H1 (cell line): ENCODE data around the gene BBS12. TPM values are rescaled to one million over a fixed set of nuclear protein-coding genes. Genes with fewer than 3 reads are reported as not detected.
A peak's percentile ranks its signal among the peaks of the same experiment; 100 is the strongest.

ENCODE experiments used
- CTCF ChIA-PET: fragments of 300-600 bp; sonication (Branson Sonifier 250); formaldehyde crosslinking; loops from one replicate; lab custom pipeline; 2021; ENCODE audit not compliant: partially characterized antibody; lab: Charles Lee
- POLR2A ChIA-PET: fragments of 300-600 bp; sonication (Branson Sonifier 250); formaldehyde crosslinking; loops from one replicate; lab custom pipeline; 2021; ENCODE audit warnings: inconsistent platforms; ENCODE audit not compliant: partially characterized antibody; lab: Charles Lee
- DNase-seq, 2 experiments: peaks; one replicate each; pipeline versions ENCODE4 v3.0.0 to v3.0.0-alpha.2; 2010 to 2022; ENCODE audit warnings: low spot score in 2 of 2, low read depth in 1 of 2, mixed read lengths in 1 of 2
- FAIRE-seq: peaks from 2 replicates; lab custom pipeline; 2011; peaks lifted over from hg19 to GRCh38; lab: Jason Lieb, UNC
- H2AFZ ChIP-seq: 2 replicates; pipeline ENCODE4 v1.8.1; 2012; ENCODE audit warnings: low read length, inconsistent platforms
- H2AK5ac ChIP-seq: 2 replicates; pipeline ENCODE4 v1.6.1; 2013; ENCODE audit warnings: low read depth, low read length
- H2BK120ac ChIP-seq: replicated peaks from 2 replicates; pipeline ENCODE3; 2013; ENCODE audit warnings: low read depth, low read length, inconsistent platforms
- H2BK12ac ChIP-seq: 2 replicates; pipeline ENCODE4 v1.6.1; 2013; ENCODE audit warnings: low read depth, low read length
- H2BK15ac ChIP-seq: 2 replicates; pipeline ENCODE4 v1.6.1; 2013; ENCODE audit warnings: low read length
- H2BK20ac ChIP-seq: 2 replicates; pipeline ENCODE4 v1.6.1; 2013; ENCODE audit warnings: low read length
- H2BK5ac ChIP-seq: 2 replicates; pipeline ENCODE4 v1.6.1; 2013; ENCODE audit warnings: low read depth, low read length
- H3K14ac ChIP-seq: 2 replicates; pipeline ENCODE4 v1.6.1; 2013; ENCODE audit warnings: inconsistent platforms; ENCODE audit not compliant: insufficient read length
- H3K18ac ChIP-seq: 2 replicates; pipeline ENCODE4 v1.6.1; 2013; ENCODE audit warnings: low read length; ENCODE audit errors: extremely low read depth
- H3K23ac ChIP-seq: 2 replicates; pipeline ENCODE4 v1.6.1; 2013; ENCODE audit warnings: inconsistent platforms; ENCODE audit not compliant: insufficient read length
- H3K23me2 ChIP-seq: 2 replicates; pipeline ENCODE4 v1.6.1; 2013; ENCODE audit warnings: low read depth, low read length
- H3K27ac ChIP-seq: 2 replicates; pipeline ENCODE4 v1.6.1; 2011; ENCODE audit warnings: low read depth, low read length, inconsistent platforms
- H3K27me3 ChIP-seq, 4 experiments: replicated peaks in 1 of 4; 1 replicate in 1 of 4; 2 replicates in 3 of 4; pipeline versions ENCODE4 v1.6.1 to v1.8.1; 2011 to 2013; ENCODE audit warnings: low read length in 3 of 4, mild to moderate bottlenecking in 3 of 4, inconsistent platforms in 2 of 4, mixed read lengths in 2 of 4, moderate library complexity in 1 of 4; ENCODE audit not compliant: control insufficient read depth in 3 of 4, insufficient read depth in 3 of 4; ENCODE audit errors: extremely low read depth in 1 of 4
- H3K36me3 ChIP-seq, 4 experiments: 2 replicates each; pipeline versions ENCODE4 v1.6.1 to v1.8.1; 2011 to 2013; ENCODE audit warnings: mild to moderate bottlenecking in 4 of 4, low read length in 3 of 4, moderate library complexity in 2 of 4, control low read depth in 1 of 4, inconsistent platforms in 1 of 4; ENCODE audit not compliant: insufficient read depth in 4 of 4, control insufficient read depth in 2 of 4
- H3K4ac ChIP-seq: replicated peaks from 2 replicates; pipeline ENCODE3; 2013; ENCODE audit warnings: low read length, low read depth, mixed read lengths, inconsistent platforms; ENCODE audit not compliant: insufficient read length
- H3K4me1 ChIP-seq, 4 experiments: replicated peaks in 1 of 4; 1 replicate in 1 of 4; 2 replicates in 3 of 4; pipeline versions ENCODE4 v1.6.1 to v1.8.1; 2011 to 2013; ENCODE audit warnings: low read length in 3 of 4, inconsistent platforms in 2 of 4, mixed read lengths in 1 of 4; ENCODE audit not compliant: insufficient read depth in 4 of 4, control insufficient read depth in 3 of 4
- H3K4me2 ChIP-seq, 2 experiments: 2 replicates each; pipeline versions ENCODE4 v1.6.1 to v1.8.1; 2011 to 2013; ENCODE audit warnings: low read depth in 2 of 2, low read length in 2 of 2, control low read depth in 1 of 2, inconsistent platforms in 1 of 2, mild to moderate bottlenecking in 1 of 2; ENCODE audit not compliant: insufficient read depth in 1 of 2
- H3K4me3 ChIP-seq, 4 experiments: fragments of 200-600, 300-600 bp in 1 of 4; sonication (generic), shearing (Covaris generic), sonication (Bioruptor Twin) in 1 of 4; 2 replicates each; pipeline versions ENCODE4 v1.5.1 to v1.8.1; 2011 to 2016; ENCODE audit warnings: low read length in 4 of 4, low read depth in 3 of 4, control low read depth in 2 of 4, inconsistent platforms in 2 of 4, mild to moderate bottlenecking in 2 of 4, mixed read lengths in 1 of 4, moderate library complexity in 1 of 4; ENCODE audit not compliant: insufficient read depth in 2 of 4; ENCODE audit errors: extremely low read depth in 1 of 4
- H3K56ac ChIP-seq: replicated peaks from 2 replicates; pipeline ENCODE3; 2013; ENCODE audit warnings: low read depth, mild to moderate bottlenecking, mixed read lengths, low read length, inconsistent platforms; ENCODE audit not compliant: insufficient read length
- H3K79me1 ChIP-seq: 2 replicates; pipeline ENCODE4 v1.6.1; 2013; ENCODE audit warnings: low read depth, low read length, control low read depth
- H3K79me2 ChIP-seq, 2 experiments: 2 replicates each; pipeline versions ENCODE4 v1.6.1 to v1.8.1; 2012 to 2013; ENCODE audit warnings: low read length in 2 of 2, mild to moderate bottlenecking in 2 of 2, inconsistent platforms in 1 of 2; ENCODE audit not compliant: insufficient read depth in 2 of 2, control insufficient read depth in 1 of 2
- H3K9ac ChIP-seq, 4 experiments: replicated peaks in 1 of 4; 1 replicate in 1 of 4; 2 replicates in 3 of 4; pipeline versions ENCODE4 v1.6.1 to v1.8.1; 2011 to 2013; ENCODE audit warnings: low read depth in 3 of 4, low read length in 3 of 4, control low read depth in 2 of 4, mild to moderate bottlenecking in 2 of 4, moderate library complexity in 2 of 4, inconsistent platforms in 1 of 4; ENCODE audit errors: extremely low read depth in 1 of 4
- H3K9me3 ChIP-seq, 2 experiments: 2 replicates each; pipeline versions ENCODE4 v1.6.1 to v1.8.1; 2012 to 2013; ENCODE audit warnings: mild to moderate bottlenecking in 2 of 2, moderate library complexity in 2 of 2, control low read depth in 1 of 2, inconsistent platforms in 1 of 2, low read depth in 1 of 2, low read length in 1 of 2, mixed read lengths in 1 of 2; ENCODE audit not compliant: insufficient read depth in 2 of 2
- H4K20me1 ChIP-seq, 2 experiments: replicated peaks in 1 of 2; 2 replicates each; pipeline versions ENCODE3 to v1.8.1; 2011 to 2013; ENCODE audit warnings: inconsistent platforms in 2 of 2, low read length in 2 of 2, mild to moderate bottlenecking in 1 of 2; ENCODE audit not compliant: insufficient read depth in 2 of 2, control insufficient read depth in 1 of 2
- H4K5ac ChIP-seq: 2 replicates; pipeline ENCODE4 v1.6.1; 2013; ENCODE audit warnings: low read length, low read depth, mixed read lengths, inconsistent platforms; ENCODE audit not compliant: insufficient read length
- H4K8ac ChIP-seq: 2 replicates; pipeline ENCODE4 v1.8.0; 2013; ENCODE audit warnings: mild to moderate bottlenecking, moderate library complexity, low read length, inconsistent platforms; ENCODE audit not compliant: insufficient read depth; ENCODE audit errors: extremely low read depth
- H4K91ac ChIP-seq: replicated peaks from 2 replicates; pipeline ENCODE3; 2013; ENCODE audit warnings: low read length, mixed read lengths, inconsistent platforms; ENCODE audit not compliant: insufficient read length
- BACH1 ChIP-seq: IDR thresholded peaks from 2 replicates; pipeline ENCODE4 v1.6.1; 2012; ENCODE audit warnings: low read length, improper control_type of control experiment
- CBX5 ChIP-seq: fragments of 300-800, 300-1000 bp; sonication (generic); IDR thresholded peaks from 2 replicates; pipeline ENCODE4 v1.7.1; 2016; ENCODE audit warnings: antibody characterized with exemption, low read length, low read depth
- HDAC2 ChIP-seq, 2 experiments: fragments of 300-600 bp in 1 of 2; sonication (generic) in 1 of 2; IDR thresholded peaks; 2 replicates each; pipeline ENCODE4 v1.6.1; 2011 to 2012; ENCODE audit warnings: low read depth in 2 of 2, low read length in 2 of 2, mild to moderate bottlenecking in 2 of 2, moderate library complexity in 2 of 2, borderline replicate concordance in 1 of 2, inconsistent platforms in 1 of 2
- KDM4A ChIP-seq: IDR thresholded peaks from one replicate; pipeline ENCODE4 v1.7.1; 2012; ENCODE audit warnings: low read depth, mild to moderate bottlenecking, moderate library complexity, low read length, inconsistent platforms; ENCODE audit not compliant: severe bottlenecking
- NRF1 ChIP-seq: IDR thresholded peaks from 2 replicates; pipeline ENCODE4 v1.6.1; 2011; ENCODE audit warnings: mild to moderate bottlenecking, low read depth, low read length, improper control_type of control experiment
- POLR2AphosphoS5 ChIP-seq: IDR thresholded peaks from 2 replicates; pipeline ENCODE4 v1.6.1; 2011; ENCODE audit warnings: low read depth, low read length
- SP2 ChIP-seq: IDR thresholded peaks from 2 replicates; pipeline ENCODE4 v1.6.1; 2012; ENCODE audit warnings: mild to moderate bottlenecking, low read length, inconsistent platforms
- TAF7 ChIP-seq: optimal IDR thresholded peaks from 2 replicates; pipeline ENCODE3; 2011; ENCODE audit warnings: low read depth, mild to moderate bottlenecking, inconsistent platforms, low read length, moderate library complexity, borderline replicate concordance
- TCF12 ChIP-seq: IDR thresholded peaks from 2 replicates; pipeline ENCODE4 v1.6.1; 2011; ENCODE audit warnings: low read depth, mild to moderate bottlenecking, low read length
- TEAD4 ChIP-seq: IDR thresholded peaks from 2 replicates; pipeline ENCODE4 v1.6.1; 2012; ENCODE audit warnings: low read depth, low read length, inconsistent platforms, mixed read lengths
- WGBS, 2 experiments: shearing (Covaris generic) in 1 of 2; methylation state at CpG; one replicate each; pipeline versions ENCODE4 v1.1.6 to v1.1.7; 2013 to 2015; ENCODE audit warnings: low lambda C conversion rate in 2 of 2, mixed read lengths in 2 of 2, inconsistent platforms in 1 of 2, low coverage in 1 of 2, missing lambda C conversion rate in 1 of 2; ENCODE audit not compliant: insufficient replicate concordance in 2 of 2, insufficient coverage in 1 of 2, insufficient read length in 1 of 2; ENCODE audit errors: extremely low coverage in 1 of 2, missing lambda C conversion rate in 1 of 2; 5-methylcytosine and 5-hydroxymethylcytosine counted together
- polyA plus RNA-seq, 7 experiments: library from polyadenylated mRNA; depleted of rRNA in 3 of 7; stranded (reverse) in 5 of 7; unstranded in 2 of 7; fragments of >200 nt in 5 of 7; fragments of 200-250 nt in 2 of 7; gene quantifications; 1 replicate in 5 of 7; 2 replicates in 1 of 7; 4 replicates in 1 of 7; pipeline versions ENCODE4 v1.2.1 to v1.2.3, GENCODE V29; 2011 to 2013; ENCODE audit warnings: missing spikeins in 2 of 7, mixed read lengths in 2 of 7
- total RNA-seq: library from RNA; stranded (reverse); fragmentation: NEBNext Ultra II Directional; extraction: Animal tissue kit (Norgen Biotek cat#: 25700); gene quantifications from 2 replicates; pipeline ENCODE4 v1.2.1, GENCODE V29; 2021
- TF ChIP-seq, protein P1 (sequence below): IDR thresholded peaks from 2 replicates; pipeline ENCODE4 v1.6.1; 2011; ENCODE audit warnings: low read length, improper control_type of control experiment
- TF ChIP-seq, protein P2 (sequence below): IDR thresholded peaks from 2 replicates; pipeline ENCODE4 v1.6.1; 2012; ENCODE audit warnings: inconsistent platforms

The BBS12 gene
- total and polyA plus RNA-seq, 2 of the 8 experiments (the other 6 are each of a cell fraction or from before 2014, with no cell fraction given), result 0.88 to 2.6 TPM

DNA sequence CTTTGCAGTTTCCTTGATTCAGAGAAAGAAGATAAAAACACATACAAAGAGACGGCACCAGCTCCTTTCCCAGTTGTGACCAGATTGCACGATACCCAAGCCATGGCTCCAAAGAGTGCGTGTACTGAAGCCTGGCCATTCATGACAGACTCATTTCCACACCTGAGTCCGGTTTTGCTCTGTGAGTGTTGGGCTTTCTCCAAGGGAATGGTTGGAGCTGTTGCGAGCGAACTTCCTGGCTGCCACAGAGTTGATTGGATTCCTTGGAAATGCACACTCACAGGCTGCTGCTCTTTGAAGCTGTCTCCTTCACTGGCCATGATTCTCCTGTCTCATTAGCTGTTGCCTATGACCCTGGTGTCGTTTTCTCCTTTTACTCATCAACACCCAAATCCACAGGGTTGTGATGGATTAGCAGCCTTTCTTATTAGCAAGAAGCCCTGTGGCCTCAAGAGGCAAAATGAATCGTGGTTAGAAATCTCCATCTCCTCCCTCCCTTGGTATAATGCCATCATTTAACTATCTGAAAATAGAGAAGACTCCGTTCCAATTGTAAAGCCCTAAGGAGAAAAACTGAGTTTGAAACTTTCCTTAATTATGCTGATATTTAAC is 43.9 kb upstream of the BBS12 start:
- H3K18ac ChIP-seq, result no peak overlapping the region
- no peaks in the 10 kb centered on the region for H3K36me3 ChIP-seq
- H4K91ac ChIP-seq, result no peak overlapping the region
- peak overlapping the region; percentile 28; the same call in 1 of the 2 replicates for H2AFZ ChIP-seq
- no peaks in the 10 kb centered on the region for H3K79me1 ChIP-seq
- H3K23ac ChIP-seq, result no peak overlapping the region
- no peaks in the 10 kb centered on the region for H3K27me3 ChIP-seq
- no peak overlapping the region for H3K4me2 ChIP-seq
- no peak overlapping the region for H4K5ac ChIP-seq
- no peak overlapping the region for H4K8ac ChIP-seq
- H3K9me3 ChIP-seq, result no peaks in the 10 kb centered on the region; a peak in 1 of 4 replicates
- H3K79me2 ChIP-seq, result no peaks in the 10 kb centered on the region
- H3K4me3 ChIP-seq, result no peak overlapping the region
- no peak overlapping the region for H2BK20ac ChIP-seq
- H3K23me2 ChIP-seq, result no peaks in the 10 kb centered on the region
- no peak overlapping the region for H3K14ac ChIP-seq
- no peaks in the 10 kb centered on the region for H3K4me1 ChIP-seq
- ChIA-PET POLR2A (no interaction called here), CTCF (interaction anchor here (1.0 to 1.5 kb wide), 2 partner anchors 28 to 111 kb away, joined by 3 read pairs; no protein-coding TSS in a partner anchor)
- FAIRE-seq (no peak), DNase-seq (no peak)
- H3K9ac ChIP-seq, result no peak overlapping the region
- WGBS, 2 experiments, result 82% methylated on average over 9 of the region's 9 CpGs; no CpG with 5 or more reads in 1 of the 2 experiments
- H3K4ac ChIP-seq, result no peak overlapping the region
- no peak overlapping the region for H2BK15ac ChIP-seq
- no peak overlapping the region for H3K27ac ChIP-seq
- H2BK120ac ChIP-seq, result no peak overlapping the region
- no peak overlapping the region for H2AK5ac ChIP-seq
- no peak overlapping the region for H3K56ac ChIP-seq
- H2BK5ac ChIP-seq, result no peak overlapping the region
- H4K20me1 ChIP-seq, result no peaks in the 10 kb centered on the region
- H2BK12ac ChIP-seq, result no peak overlapping the region
- TF ChIP-seq POLR2AphosphoS5, result no peak
- TF ChIP-seq TCF12, result no peak
- TF ChIP-seq, protein P1, sequence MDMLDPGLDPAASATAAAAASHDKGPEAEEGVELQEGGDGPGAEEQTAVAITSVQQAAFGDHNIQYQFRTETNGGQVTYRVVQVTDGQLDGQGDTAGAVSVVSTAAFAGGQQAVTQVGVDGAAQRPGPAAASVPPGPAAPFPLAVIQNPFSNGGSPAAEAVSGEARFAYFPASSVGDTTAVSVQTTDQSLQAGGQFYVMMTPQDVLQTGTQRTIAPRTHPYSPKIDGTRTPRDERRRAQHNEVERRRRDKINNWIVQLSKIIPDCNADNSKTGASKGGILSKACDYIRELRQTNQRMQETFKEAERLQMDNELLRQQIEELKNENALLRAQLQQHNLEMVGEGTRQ, result no peak
- no peak for TF ChIP-seq HDAC2 (IDR thresholded peaks at IDR 0.05; ENCODE audit: borderline replicate concordance in 1 of 2, low read depth in 2 of 2, low read length in 2 of 2)
- TF ChIP-seq CBX5, result no peak
- TF ChIP-seq BACH1, result no peak
- no peak for TF ChIP-seq KDM4A
- no peak for TF ChIP-seq TAF7
- TF ChIP-seq, protein P2, sequence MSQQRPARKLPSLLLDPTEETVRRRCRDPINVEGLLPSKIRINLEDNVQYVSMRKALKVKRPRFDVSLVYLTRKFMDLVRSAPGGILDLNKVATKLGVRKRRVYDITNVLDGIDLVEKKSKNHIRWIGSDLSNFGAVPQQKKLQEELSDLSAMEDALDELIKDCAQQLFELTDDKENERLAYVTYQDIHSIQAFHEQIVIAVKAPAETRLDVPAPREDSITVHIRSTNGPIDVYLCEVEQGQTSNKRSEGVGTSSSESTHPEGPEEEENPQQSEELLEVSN, result no peak
- TF ChIP-seq NRF1, result no peak
- no peak for TF ChIP-seq SP2
- no peak for TF ChIP-seq TEAD4
